Activated CD4-positive, alpha-beta T cell treated with anti-CD3 and anti-CD28 coated beads for 36 hours (primary cell): ENCODE measurements around the gene TCP10L. TPM values are rescaled to one million over a fixed set of nuclear protein-coding genes. Genes with fewer than 3 reads are reported as not detected.
"Not testable (repeated sequence)": the region's sequence is repeated elsewhere in the genome, so short reads cannot be mapped to it uniquely, and the experiment has no call there.

Source experiments
- ATAC-seq: fragments of 200-7000 bp; cut with Tn5 transposase; one replicate; pipeline ENCODE4 v1.10.0; 2021; ENCODE audit warnings: mild to moderate bottlenecking, moderate library complexity
- CTCF ChIA-PET: fragments of 350-600 bp; sonication (Branson Sonifier 250); formaldehyde crosslinking; loops from one replicate; lab custom pipeline; 2021; ENCODE audit warnings: antibody characterized with exemption; lab: Charles Lee
- POLR2A ChIA-PET: fragments of 350-600 bp; sonication (Branson Sonifier 250); formaldehyde crosslinking; loops from one replicate; lab custom pipeline; 2021; ENCODE audit warnings: antibody characterized with exemption, inconsistent platforms; lab: Charles Lee
- DNase-seq: peaks from one replicate; pipeline ENCODE4 v3.0.0-alpha.2; 2020
- H3K27ac Mint-ChIP-seq: one replicate; pipeline ENCODE4 v1.8.0; 2021; ENCODE audit warnings: mixed read lengths
- H3K27me3 Mint-ChIP-seq: one replicate; pipeline ENCODE4 v1.8.0; 2021; ENCODE audit warnings: mixed read lengths
- H3K36me3 Mint-ChIP-seq: one replicate; pipeline ENCODE4 v1.8.0; 2021; ENCODE audit warnings: low read depth, mixed read lengths
- H3K4me1 Mint-ChIP-seq: one replicate; pipeline ENCODE4 v1.8.0; 2021; ENCODE audit warnings: mixed read lengths
- H3K4me3 Mint-ChIP-seq: one replicate; pipeline ENCODE4 v1.8.0; 2021; ENCODE audit warnings: mild to moderate bottlenecking, moderate library complexity, mixed read lengths
- H3K9me3 Mint-ChIP-seq: one replicate; pipeline ENCODE4 v1.8.0; 2021; ENCODE audit warnings: low read depth, mixed read lengths
- intact Hi-C, 2 experiments: fragments of 100-400 bp; cut with DNase I in 1 of 2; cut with micrococcal nuclease in 1 of 2; formaldehyde crosslinking; loops; one replicate each; pipeline versions ENCODE4 v1.14.2 to v1.15.1; 2022 to 2024; cut with DNase I, micrococcal nuclease
- total RNA-seq, 2 experiments: library from RNA; stranded (reverse); gene quantifications; one replicate each; pipeline ENCODE4 v1.2.3, GENCODE V29; 2021

The TCP10L gene
- total RNA-seq, 2 experiments from 2014 or later: 0.96 to 1.2 TPM

GRCh38 chr21:32570456-32570855 is 14.9 kb downstream of the TCP10L start:
- no peak overlapping the region for H3K4me3 Mint-ChIP-seq
- DNase-seq (no peak), ATAC-seq (no peak)
- no peaks in the 10 kb centered on the region for H3K27me3 Mint-ChIP-seq
- H3K36me3 Mint-ChIP-seq: peaks cover 2% of the 10 kb centered on the region
- peaks cover 13% of the 10 kb centered on the region for H3K4me1 Mint-ChIP-seq
- ChIA-PET POLR2A (no interaction called here), CTCF (interaction anchor here (0.5 to 5.4 kb wide), 12 partner anchors 10 to 442 kb away, joined by 3 to 67 read pairs (median 4); no protein-coding TSS in a partner anchor)
- H3K9me3 Mint-ChIP-seq: peaks cover 2% of the 10 kb centered on the region
- H3K27ac Mint-ChIP-seq: peak overlapping the region; percentile 29
- intact Hi-C loops: no loop called here

DNA sequence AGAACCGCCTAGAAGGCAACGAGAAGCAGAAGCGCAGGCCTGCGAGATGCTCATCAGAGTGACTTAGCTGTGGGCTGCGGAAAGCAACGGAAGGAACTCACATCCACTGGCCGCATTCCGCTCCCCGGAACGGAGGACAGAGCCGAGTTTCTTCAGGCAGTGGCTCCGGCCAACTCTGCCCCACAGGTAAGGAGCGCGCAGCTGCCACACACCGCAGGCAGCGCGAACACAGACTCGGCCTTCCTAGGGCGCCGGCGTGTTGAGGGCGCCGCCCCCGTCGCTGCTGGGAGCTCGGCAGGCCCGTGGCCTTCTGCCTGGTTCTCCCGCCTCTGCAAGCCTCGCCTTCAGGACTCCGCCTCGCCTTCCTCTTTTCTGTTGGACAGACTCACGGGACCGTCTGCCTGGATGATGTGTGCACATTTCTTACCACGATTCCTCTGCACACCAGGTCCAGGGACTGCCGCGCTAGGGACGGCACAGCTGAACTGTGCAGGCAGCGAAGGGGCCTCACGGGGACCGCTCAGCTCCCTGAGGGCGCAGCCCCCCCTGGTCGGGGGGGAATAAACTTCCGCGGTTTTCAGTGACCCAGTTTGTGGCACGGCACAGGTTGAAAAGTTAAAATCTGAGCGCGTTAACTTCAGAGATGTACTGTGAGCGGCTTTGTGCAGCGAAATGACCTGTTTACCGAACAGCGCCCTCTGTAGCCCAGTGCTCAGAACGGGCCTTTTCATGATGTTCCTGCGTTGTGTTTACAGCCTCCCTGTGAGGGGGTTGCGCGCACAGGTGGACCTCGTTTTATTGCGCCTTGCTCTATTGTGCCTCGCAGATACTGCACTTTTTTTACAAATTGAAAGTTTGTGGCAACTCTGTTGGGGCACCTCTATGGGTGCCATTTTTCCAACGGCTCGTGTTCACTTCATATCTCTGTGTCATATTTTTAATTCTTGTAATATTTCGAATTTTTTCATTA is 15.8 kb downstream of the TCP10L start:
- H3K9me3 Mint-ChIP-seq: peaks cover 11% of the 10 kb centered on the region
- H3K4me3 Mint-ChIP-seq: peak overlapping the region; percentile 78
- ChIA-PET CTCF (interaction anchor here (0.6 to 5.4 kb wide), 28 partner anchors 9 to 441 kb away, joined by 3 to 67 read pairs (median 4); partner anchors contain the start of gene EVA1C), POLR2A (no interaction called here)
- peak; percentile 91 for DNase-seq
- intact Hi-C loops: loop anchor here (1.0 to 5.0 kb wide), 8 partner anchors 31 to 292 kb away; partner anchors contain the start of genes CFAP298 (in 1 of the 2), EVA1C (in 1 of the 2), MIS18A (in 1 of the 2) and URB1 (in 1 of the 2)
- H3K27ac Mint-ChIP-seq: peak overlapping the region; percentile 81
- peaks cover 8% of the 10 kb centered on the region for H3K36me3 Mint-ChIP-seq
- peak; percentile 96 for ATAC-seq
- H3K27me3 Mint-ChIP-seq: no peaks in the 10 kb centered on the region
- H3K4me1 Mint-ChIP-seq: peaks cover 13% of the 10 kb centered on the region

GRCh38 chr21:32567626-32568025 is 17.7 kb downstream of the TCP10L start:
- H3K27me3 Mint-ChIP-seq: no peaks in the 10 kb centered on the region
- peaks cover 14% of the 10 kb centered on the region for H3K9me3 Mint-ChIP-seq
- DNase-seq: no peak
- H3K4me3 Mint-ChIP-seq: no peak overlapping the region
- ChIA-PET POLR2A (interaction anchor here (0.6 kb wide), 1 partner anchor 33 kb away, joined by 7 read pairs; no protein-coding TSS in a partner anchor), CTCF (interaction anchor here (0.6 to 5.4 kb wide), 7 partner anchors 14 to 787 kb away, joined by 3 to 67 read pairs (median 4); partner anchors contain the start of genes CFAP298 and EVA1C)
- intact Hi-C loops: loop anchor here (2.0 to 5.0 kb wide), 6 partner anchors 33 to 290 kb away; partner anchors contain the start of genes CFAP298 (in 1 of the 2), MIS18A (in 1 of the 2) and URB1 (in 1 of the 2)
- H3K4me1 Mint-ChIP-seq: peaks cover 13% of the 10 kb centered on the region
- no peak for ATAC-seq
- H3K27ac Mint-ChIP-seq: no peak overlapping the region
- H3K36me3 Mint-ChIP-seq: peaks cover 9% of the 10 kb centered on the region

GRCh38 chr21:32566741-32567389 is 18.5 kb downstream of the TCP10L start:
- no peak for DNase-seq
- intact Hi-C loops: loop anchor here (5.0 kb wide), 2 partner anchors 75 to 290 kb away; partner anchors contain the start of gene MIS18A (in 1 of the 2)
- no peak overlapping the region for H3K4me3 Mint-ChIP-seq
- peaks cover 13% of the 10 kb centered on the region for H3K4me1 Mint-ChIP-seq
- H3K27ac Mint-ChIP-seq: no peak overlapping the region
- no peaks in the 10 kb centered on the region for H3K27me3 Mint-ChIP-seq
- ATAC-seq: no peak
- ChIA-PET POLR2A (no interaction called here), CTCF (interaction anchor here (0.6 to 5.4 kb wide), 2 partner anchors 165 to 786 kb away, joined by 3 to 67 read pairs; no protein-coding TSS in a partner anchor)
- H3K36me3 Mint-ChIP-seq: peaks cover 9% of the 10 kb centered on the region
- peaks cover 14% of the 10 kb centered on the region for H3K9me3 Mint-ChIP-seq

- H3K9me3 Mint-ChIP-seq: peaks cover 14% of the 10 kb centered on the region
- ChIA-PET CTCF (no interaction called here), POLR2A (no interaction called here)
- intact Hi-C loops: loop anchor here (5.0 kb wide), 2 partner anchors 74 to 289 kb away; partner anchors contain the start of gene MIS18A (in 1 of the 2)
- DNase-seq (no peak), ATAC-seq (no peak)
- H3K27ac Mint-ChIP-seq: no peak overlapping the region
- H3K4me1 Mint-ChIP-seq: peaks cover 13% of the 10 kb centered on the region
- peaks cover 9% of the 10 kb centered on the region for H3K36me3 Mint-ChIP-seq
- H3K27me3 Mint-ChIP-seq: no peaks in the 10 kb centered on the region
- no peak overlapping the region for H3K4me3 Mint-ChIP-seq
These were observed 19.4 kb downstream of the TCP10L start for GRCh38 chr21:32565856-32566465.

GRCh38 chr21:32562915-32563314 is 22.4 kb downstream of the TCP10L start:
- CTCF ChIA-PET: interaction anchor here (0.8 to 2.6 kb wide), 4 partner anchors 16 to 160 kb away, joined by 3 to 12 read pairs (median 4); no protein-coding TSS in a partner anchor
- H3K27ac Mint-ChIP-seq: no peak overlapping the region
- H3K4me3 Mint-ChIP-seq: no peak overlapping the region
- peaks cover 9% of the 10 kb centered on the region for H3K36me3 Mint-ChIP-seq
- H3K4me1 Mint-ChIP-seq: no peaks in the 10 kb centered on the region
- no peaks in the 10 kb centered on the region for H3K27me3 Mint-ChIP-seq
- intact Hi-C loops: loop anchor here in 1 of 2 experiments (1.0 kb wide), 1 partner anchor 160 kb away; no protein-coding TSS in a partner anchor
- DNase-seq (no peak), ATAC-seq (no peak)
- peaks cover 14% of the 10 kb centered on the region for H3K9me3 Mint-ChIP-seq
- POLR2A ChIA-PET: no interaction called here

- no peaks in the 10 kb centered on the region for H3K4me1 Mint-ChIP-seq
- DNase-seq (peak; percentile 52), ATAC-seq (peak; percentile 53)
- peaks cover 14% of the 10 kb centered on the region for H3K9me3 Mint-ChIP-seq
- ChIA-PET POLR2A (no interaction called here), CTCF (interaction anchor here (0.8 to 2.6 kb wide), 4 partner anchors 10 to 159 kb away, joined by 3 to 12 read pairs (median 4); no protein-coding TSS in a partner anchor)
- intact Hi-C loops: loop anchor here in 1 of 2 experiments (1.0 kb wide), 1 partner anchor 159 kb away; no protein-coding TSS in a partner anchor
- no peak overlapping the region for H3K4me3 Mint-ChIP-seq
- peaks cover 9% of the 10 kb centered on the region for H3K36me3 Mint-ChIP-seq
- H3K27me3 Mint-ChIP-seq: no peaks in the 10 kb centered on the region
- no peak overlapping the region for H3K27ac Mint-ChIP-seq
These were observed 22.9 kb downstream of the TCP10L start for GRCh38 chr21:32562426-32562825.

DNA sequence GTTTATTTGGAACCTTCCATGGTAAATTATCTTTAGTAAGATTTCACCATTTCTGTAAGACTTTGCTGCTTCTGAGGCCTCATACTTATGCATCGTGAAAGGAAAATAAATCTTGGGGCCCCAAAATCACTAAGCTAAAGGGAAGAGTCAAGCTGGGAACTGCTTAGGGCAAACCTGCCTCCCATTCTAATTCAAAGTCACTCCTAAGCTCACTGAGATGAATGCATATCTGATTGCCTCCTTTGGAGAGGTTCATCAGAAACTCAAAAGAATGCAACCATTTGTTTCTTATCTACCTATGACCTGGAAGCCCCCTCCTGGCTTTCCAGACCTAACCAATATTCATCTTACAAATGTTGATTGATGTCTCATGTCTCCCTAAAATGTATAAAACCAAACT is 23.8 kb downstream of the TCP10L start:
- H3K27ac Mint-ChIP-seq, intact Hi-C loops, POLR2A ChIA-PET: not testable (repeated sequence)

DNA sequence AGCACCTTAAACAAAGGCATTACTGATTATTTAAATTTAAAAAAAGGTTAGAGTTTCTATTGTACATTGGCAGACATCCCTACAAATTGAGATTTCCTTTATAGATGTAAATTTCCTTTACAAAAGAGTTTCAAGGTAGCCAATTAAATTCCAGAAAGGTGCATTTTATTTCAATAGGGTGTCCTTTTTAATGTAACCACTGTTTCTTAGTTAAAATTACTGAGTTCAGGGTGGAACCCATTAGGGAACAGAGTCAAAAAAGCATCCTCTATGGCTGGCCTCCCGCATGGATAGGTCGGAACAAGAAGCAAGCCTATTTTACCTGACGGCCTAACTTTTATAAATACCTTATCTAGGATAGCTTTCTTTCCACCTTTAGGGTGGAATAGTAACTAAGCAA is 24.4 kb downstream of the TCP10L start:
- DNase-seq: no peak
- POLR2A ChIA-PET: no interaction called here
- H3K36me3 Mint-ChIP-seq: peaks cover 7% of the 10 kb centered on the region
- ATAC-seq: no peak
- H3K9me3 Mint-ChIP-seq: peaks cover 14% of the 10 kb centered on the region
- H3K27me3 Mint-ChIP-seq: no peaks in the 10 kb centered on the region
- CTCF ChIA-PET: interaction anchor here (1.0 to 2.8 kb wide), 5 partner anchors 9 to 167 kb away, joined by 3 to 19 read pairs (median 4); no protein-coding TSS in a partner anchor
- no peak overlapping the region for H3K4me3 Mint-ChIP-seq
- no peak overlapping the region for H3K27ac Mint-ChIP-seq
- intact Hi-C loops: no loop called here
- no peaks in the 10 kb centered on the region for H3K4me1 Mint-ChIP-seq

More for the DNA sequence above, 23.8 kb downstream of the TCP10L start:
- not testable (repeated sequence) for DNase-seq, H3K4me3 Mint-ChIP-seq, H3K36me3 Mint-ChIP-seq, H3K4me1 Mint-ChIP-seq, H3K27me3 Mint-ChIP-seq, ATAC-seq
- CTCF ChIA-PET: interaction anchor here (1.1 to 2.8 kb wide), 3 partner anchors 9 to 158 kb away, joined by 3 to 19 read pairs (median 12); no protein-coding TSS in a partner anchor
- H3K9me3 Mint-ChIP-seq: peaks cover 14% of the 10 kb centered on the region

DNA sequence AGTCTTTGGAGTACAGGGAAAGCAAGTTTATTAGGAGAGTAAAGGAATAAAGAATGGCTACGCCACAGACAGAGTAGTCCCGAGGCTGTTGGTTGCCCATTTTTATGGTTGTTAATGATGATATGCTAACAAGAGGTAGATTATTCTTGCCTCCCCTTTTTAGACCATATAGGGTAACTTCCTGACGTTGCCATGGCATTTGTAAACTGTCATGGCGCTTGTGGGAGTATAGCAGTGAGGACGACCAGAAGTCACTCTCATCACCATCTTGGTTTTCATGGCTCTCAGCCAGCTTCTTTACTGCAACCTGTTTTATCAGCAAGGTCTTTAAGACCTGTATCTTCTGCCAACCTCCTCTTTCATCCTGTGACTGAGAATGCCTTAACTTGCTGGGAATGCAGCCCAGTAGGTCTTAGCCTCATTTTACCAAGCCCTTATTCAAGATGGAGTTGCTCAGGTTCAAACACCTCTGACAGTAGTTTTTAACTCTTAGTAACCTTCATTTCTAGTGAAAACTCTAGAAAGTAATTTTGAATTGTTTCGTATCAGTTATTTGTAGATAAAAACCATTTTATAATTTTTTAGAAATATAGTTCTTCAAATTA is 26.2 kb downstream of the TCP10L start:
- no peak overlapping the region for H3K4me3 Mint-ChIP-seq
- H3K4me1 Mint-ChIP-seq: no peaks in the 10 kb centered on the region
- ATAC-seq (no peak), DNase-seq (no peak)
- H3K36me3 Mint-ChIP-seq: no peaks in the 10 kb centered on the region
- ChIA-PET POLR2A (no interaction called here), CTCF (interaction anchor here (0.7 to 2.8 kb wide), 2 partner anchors 11 to 102 kb away, joined by 4 to 19 read pairs; no protein-coding TSS in a partner anchor)
- H3K27ac Mint-ChIP-seq: no peak overlapping the region
- no peaks in the 10 kb centered on the region for H3K27me3 Mint-ChIP-seq
- H3K9me3 Mint-ChIP-seq: no peaks in the 10 kb centered on the region
- intact Hi-C loops: no loop called here
